SK-N-SH (cell line): ENCODE data around the gene AP4S1. TPM values are rescaled to one million over a fixed set of nuclear protein-coding genes. Genes with fewer than 3 reads are reported as not detected.

ENCODE experiments used
- CTCF ChIA-PET: fragments of 300-600, 350-600 bp; formaldehyde crosslinking; extraction: SDS; loops from one replicate; lab custom pipeline; 2021; lab: Yijun Ruan, JAX
- POLR2A ChIA-PET: fragments of 350-600 bp; sonication (Branson Sonifier 250); formaldehyde crosslinking; extraction: SDS; loops from one replicate; lab custom pipeline; 2020; ENCODE audit warnings: antibody characterized with exemption, inconsistent platforms; lab: Yijun Ruan, JAX
- DNase-seq: peaks from one replicate; pipeline ENCODE4 v3.0.0; 2012
- H2AFZ ChIP-seq: fragments of 200-600 bp; sonication (generic); 2 replicates; pipeline ENCODE4 v1.8.1; 2016; ENCODE audit warnings: antibody characterized with exemption, mild to moderate bottlenecking, low read depth
- H3F3A ChIP-seq: fragments of 200-600 bp; sonication (generic); replicated peaks from 2 replicates; pipeline ENCODE3; 2016; ENCODE audit warnings: antibody characterized with exemption, mild to moderate bottlenecking; ENCODE audit not compliant: insufficient read depth
- H3K27ac ChIP-seq, 2 experiments: fragments of 200-500 bp in 1 of 2; fragments of 200-600 bp in 1 of 2; sonication (Bioruptor generic) in 1 of 2; sonication (generic), shearing (Covaris generic) in 1 of 2; 2 replicates each; pipeline versions ENCODE4 v1.5.1 to v1.6.1; 2014 to 2016; ENCODE audit warnings: low read depth in 2 of 2, inconsistent platforms in 1 of 2, low read length in 1 of 2, mild to moderate bottlenecking in 1 of 2, mixed read lengths in 1 of 2
- H3K27me3 ChIP-seq: fragments of 200-600 bp; sonication (generic), shearing (Covaris generic); 2 replicates; pipeline ENCODE4 v1.6.1; 2016; ENCODE audit warnings: mixed run types; ENCODE audit not compliant: insufficient read depth
- H3K36me3 ChIP-seq, 2 experiments: fragments of 200-500 bp in 1 of 2; fragments of 200-600 bp in 1 of 2; sonication (Bioruptor generic) in 1 of 2; sonication (generic) in 1 of 2; replicated peaks in 1 of 2; 2 replicates each; pipeline versions ENCODE3 to v1.5.1; 2014 to 2016; ENCODE audit warnings: low read length in 1 of 2, mild to moderate bottlenecking in 1 of 2; ENCODE audit not compliant: insufficient read depth in 2 of 2, control insufficient read depth in 1 of 2
- H3K4me1 ChIP-seq, 2 experiments: fragments of 200-500 bp in 1 of 2; fragments of 200-600 bp in 1 of 2; sonication (Bioruptor generic) in 1 of 2; sonication (generic), shearing (Covaris generic) in 1 of 2; 2 replicates each; pipeline versions ENCODE4 v1.5.1 to v1.6.1; 2014 to 2016; ENCODE audit warnings: low read depth in 1 of 2, low read length in 1 of 2, mixed run types in 1 of 2; ENCODE audit not compliant: insufficient read depth in 2 of 2, control insufficient read depth in 1 of 2
- H3K4me2 ChIP-seq: fragments of 200-600 bp; sonication (generic), shearing (Covaris generic); 2 replicates; pipeline ENCODE4 v1.6.1; 2017; ENCODE audit warnings: mixed run types
- H3K4me3 ChIP-seq, 2 experiments: fragments of 200-500 bp in 1 of 2; fragments of 200-600 bp in 1 of 2; sonication (Bioruptor generic) in 1 of 2; sonication (generic), shearing (Covaris generic) in 1 of 2; 2 replicates each; pipeline versions ENCODE4 v1.5.1 to v1.8.1; 2014 to 2016; ENCODE audit warnings: low read depth in 2 of 2, inconsistent platforms in 1 of 2, low read length in 1 of 2, mild to moderate bottlenecking in 1 of 2, mixed read lengths in 1 of 2, moderate library complexity in 1 of 2
- H3K79me2 ChIP-seq: fragments of 200-600 bp; sonication (generic); 2 replicates; pipeline ENCODE4 v1.8.1; 2017; ENCODE audit warnings: mild to moderate bottlenecking; ENCODE audit not compliant: insufficient read depth
- H3K9ac ChIP-seq: fragments of 200-600 bp; sonication (generic); 2 replicates; pipeline ENCODE4 v1.6.1; 2017; ENCODE audit warnings: mixed run types
- H3K9me2 ChIP-seq: fragments of 200-600 bp; sonication (generic); 2 replicates; pipeline ENCODE4 v1.6.1; 2017; ENCODE audit warnings: mixed run types
- H3K9me3 ChIP-seq: fragments of 200-600 bp; sonication (generic); 2 replicates; pipeline ENCODE4 v1.6.1; 2017; ENCODE audit warnings: mixed run types, mild to moderate bottlenecking, moderate library complexity
- H4K20me1 ChIP-seq: fragments of 200-600 bp; sonication (generic); 2 replicates; pipeline ENCODE4 v1.6.1; 2017; ENCODE audit warnings: mild to moderate bottlenecking, mixed run types; ENCODE audit not compliant: insufficient read depth
- EP300 ChIP-seq, 2 experiments: IDR thresholded peaks; 2 replicates each; pipeline versions ENCODE4 v1.4.0 to v1.6.1; 2012; ENCODE audit warnings: borderline replicate concordance in 1 of 2, low read depth in 1 of 2, low read length in 1 of 2
- FOSL2 ChIP-seq: IDR thresholded peaks from 2 replicates; pipeline ENCODE4 v1.4.0; 2012; ENCODE audit warnings: low read depth, mild to moderate bottlenecking, moderate library complexity, borderline replicate concordance
- FOXM1 ChIP-seq: IDR thresholded peaks from 2 replicates; pipeline ENCODE4 v1.4.0; 2012; ENCODE audit warnings: low read depth, mild to moderate bottlenecking
- GABPA ChIP-seq: IDR thresholded peaks from 2 replicates; pipeline ENCODE4 v1.4.0; 2012; ENCODE audit warnings: low read depth, mild to moderate bottlenecking
- JUND ChIP-seq: IDR thresholded peaks from 2 replicates; pipeline ENCODE4 v1.4.0; 2012
- MEF2A ChIP-seq: IDR thresholded peaks from 2 replicates; pipeline ENCODE4 v1.4.0; 2012; ENCODE audit warnings: low read depth, borderline replicate concordance
- NFIC ChIP-seq: IDR thresholded peaks from 2 replicates; pipeline ENCODE4 v1.4.0; 2012; ENCODE audit warnings: borderline replicate concordance
- NRF1 ChIP-seq: IDR thresholded peaks from 2 replicates; pipeline ENCODE4 v1.6.1; 2012; ENCODE audit warnings: low read depth, mild to moderate bottlenecking, low read length
- RCOR1 ChIP-seq: fragments of 150-350 bp; IDR thresholded peaks from 2 replicates; pipeline ENCODE4 v1.6.1; 2017; ENCODE audit warnings: antibody characterized with exemption, low read length
- RXRA ChIP-seq: IDR thresholded peaks from 2 replicates; pipeline ENCODE4 v1.4.0; 2012; ENCODE audit warnings: low read depth, mild to moderate bottlenecking, borderline replicate concordance
- SMC3 ChIP-seq: IDR thresholded peaks from 2 replicates; pipeline ENCODE4 v1.6.1; 2012; ENCODE audit warnings: low read depth, low read length, improper control_type of control experiment
- TEAD4 ChIP-seq: IDR thresholded peaks from 2 replicates; pipeline ENCODE4 v1.4.0; 2012; ENCODE audit warnings: mild to moderate bottlenecking, borderline replicate concordance; ENCODE audit not compliant: insufficient read depth
- YY1 ChIP-seq: IDR thresholded peaks from 2 replicates; pipeline ENCODE4 v1.4.0; 2012; ENCODE audit warnings: low read depth, mild to moderate bottlenecking
- WGBS: methylation state at CpG from one replicate; pipeline ENCODE4 v1.1.6; 2017; ENCODE audit warnings: low lambda C conversion rate; 5-methylcytosine and 5-hydroxymethylcytosine counted together
- polyA plus RNA-seq, 3 experiments: library from polyadenylated mRNA; depleted of rRNA; stranded (reverse); fragments of >200 nt; gene quantifications; 2 replicates each; pipeline ENCODE4 v1.2.3, GENCODE V29; 2012
- TF ChIP-seq, protein P1 (sequence below): fragments of 200-600 bp; sonication (generic); IDR thresholded peaks from 2 replicates; pipeline ENCODE4 v1.6.1; 2017; ENCODE audit warnings: antibody characterized with exemption, mild to moderate bottlenecking, moderate library complexity
- TF ChIP-seq, protein P2 (sequence below): fragments of 150-350 bp; IDR thresholded peaks from 2 replicates; pipeline ENCODE4 v1.6.1; 2017; ENCODE audit warnings: antibody characterized with exemption, low read length, low read depth, borderline replicate concordance
- TF ChIP-seq, protein P3 (sequence below): IDR thresholded peaks from 2 replicates; pipeline ENCODE4 v1.4.0; 2012; ENCODE audit warnings: low read depth
- TF ChIP-seq, protein P4 (sequence below): IDR thresholded peaks from 2 replicates; pipeline ENCODE4 v1.4.0; 2012; ENCODE audit warnings: low read depth, borderline replicate concordance

The AP4S1 gene
- polyA plus RNA-seq, 1 of the 3 experiments (the other 2 are of a cell fraction) = 1.7 TPM

- ChIA-PET POLR2A (no interaction called here), CTCF (interaction anchor here (2.3 kb wide), 1 partner anchor 40 kb away, joined by 6 read pairs; no protein-coding TSS in a partner anchor)
- no peak overlapping the region for H3K4me2 ChIP-seq
- peaks cover 9 to 13% of the 10 kb centered on the region in 2 experiments; a peak in 2 of 4 replicates for H3K4me1 ChIP-seq
- H3K9me3 ChIP-seq = no peaks in the 10 kb centered on the region
- no peak overlapping the region for H2AFZ ChIP-seq
- no peak overlapping the region for H3K9ac ChIP-seq
- DNase-seq = no peak
- H3K9me2 ChIP-seq = no peaks in the 10 kb centered on the region
- H4K20me1 ChIP-seq = peaks cover 84% of the 10 kb centered on the region
- H3K27ac ChIP-seq = no peak overlapping the region
- H3K79me2 ChIP-seq = peaks cover 100% of the 10 kb centered on the region
- WGBS = 95% methylated on average over 8 of the region's 8 CpGs
- H3K4me3 ChIP-seq = no peak overlapping the region
- H3F3A ChIP-seq = no peaks in the 10 kb centered on the region
- no peak for TF ChIP-seq RXRA
- no peak for TF ChIP-seq EP300 (IDR thresholded peaks at IDR 0.05; ENCODE audit: borderline replicate concordance in 1 of 2, low read depth in 1 of 2, low read length in 1 of 2)
- no peak for TF ChIP-seq RCOR1
- TF ChIP-seq FOXM1 = no peak
- TF ChIP-seq, all 33 proteins: peak for 0
- H3K27me3 ChIP-seq = no peaks in the 10 kb centered on the region
- peaks cover 12 to 26% of the 10 kb centered on the region in 2 experiments for H3K36me3 ChIP-seq
These were observed 4.4 kb upstream of the AP4S1 start for GRCh38 chr14:31020834-31021575.

DNA sequence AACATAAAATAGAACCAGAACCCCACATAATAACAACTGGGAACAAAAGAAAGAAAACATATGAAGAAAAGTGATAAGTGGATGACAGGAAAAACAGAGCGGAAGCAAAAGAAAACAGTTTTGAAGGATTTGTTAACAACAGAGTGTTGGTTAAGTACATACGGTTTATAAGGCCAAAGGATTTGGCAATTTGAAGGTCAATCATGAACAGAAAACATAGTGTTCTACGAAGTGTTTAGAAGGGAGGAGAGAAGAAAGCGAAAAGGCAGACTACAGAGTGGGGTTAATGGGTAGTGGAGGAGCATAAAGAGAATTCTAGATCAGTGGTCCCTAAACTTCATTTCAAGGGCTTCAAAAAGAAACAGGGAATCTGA, 3.9 kb upstream of the AP4S1 start:
- no peaks in the 10 kb centered on the region for H3K9me3 ChIP-seq
- DNase-seq = no peak
- POLR2A ChIA-PET = no interaction called here
- H3K4me3 ChIP-seq = no peak overlapping the region
- no peaks in the 10 kb centered on the region for H3K9me2 ChIP-seq
- H3K27ac ChIP-seq = no peak overlapping the region
- CTCF ChIA-PET = no interaction called here
- no peak overlapping the region for H3K4me2 ChIP-seq
- H3K4me1 ChIP-seq = peaks cover 9 to 13% of the 10 kb centered on the region in 2 experiments; a peak in 2 of 4 replicates
- H3K9ac ChIP-seq = no peak overlapping the region
- peaks cover 79% of the 10 kb centered on the region for H4K20me1 ChIP-seq
- H2AFZ ChIP-seq = no peak overlapping the region
- WGBS = 98% methylated on average over 4 of the region's 4 CpGs
- H3K36me3 ChIP-seq = peaks cover 12 to 25% of the 10 kb centered on the region in 2 experiments
- TF ChIP-seq MEF2A (no peak), FOSL2 (no peak), NFIC (no peak), TEAD4 (no peak), GABPA (no peak), JUND (no peak), SMC3 (no peak), YY1 (no peak), NRF1 (no peak), FOXM1 (no peak)
- TF ChIP-seq, protein P1, sequence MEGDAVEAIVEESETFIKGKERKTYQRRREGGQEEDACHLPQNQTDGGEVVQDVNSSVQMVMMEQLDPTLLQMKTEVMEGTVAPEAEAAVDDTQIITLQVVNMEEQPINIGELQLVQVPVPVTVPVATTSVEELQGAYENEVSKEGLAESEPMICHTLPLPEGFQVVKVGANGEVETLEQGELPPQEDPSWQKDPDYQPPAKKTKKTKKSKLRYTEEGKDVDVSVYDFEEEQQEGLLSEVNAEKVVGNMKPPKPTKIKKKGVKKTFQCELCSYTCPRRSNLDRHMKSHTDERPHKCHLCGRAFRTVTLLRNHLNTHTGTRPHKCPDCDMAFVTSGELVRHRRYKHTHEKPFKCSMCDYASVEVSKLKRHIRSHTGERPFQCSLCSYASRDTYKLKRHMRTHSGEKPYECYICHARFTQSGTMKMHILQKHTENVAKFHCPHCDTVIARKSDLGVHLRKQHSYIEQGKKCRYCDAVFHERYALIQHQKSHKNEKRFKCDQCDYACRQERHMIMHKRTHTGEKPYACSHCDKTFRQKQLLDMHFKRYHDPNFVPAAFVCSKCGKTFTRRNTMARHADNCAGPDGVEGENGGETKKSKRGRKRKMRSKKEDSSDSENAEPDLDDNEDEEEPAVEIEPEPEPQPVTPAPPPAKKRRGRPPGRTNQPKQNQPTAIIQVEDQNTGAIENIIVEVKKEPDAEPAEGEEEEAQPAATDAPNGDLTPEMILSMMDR = no peak
- TF ChIP-seq, protein P2, sequence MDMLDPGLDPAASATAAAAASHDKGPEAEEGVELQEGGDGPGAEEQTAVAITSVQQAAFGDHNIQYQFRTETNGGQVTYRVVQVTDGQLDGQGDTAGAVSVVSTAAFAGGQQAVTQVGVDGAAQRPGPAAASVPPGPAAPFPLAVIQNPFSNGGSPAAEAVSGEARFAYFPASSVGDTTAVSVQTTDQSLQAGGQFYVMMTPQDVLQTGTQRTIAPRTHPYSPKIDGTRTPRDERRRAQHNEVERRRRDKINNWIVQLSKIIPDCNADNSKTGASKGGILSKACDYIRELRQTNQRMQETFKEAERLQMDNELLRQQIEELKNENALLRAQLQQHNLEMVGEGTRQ = no peak
- TF ChIP-seq, protein P3, sequence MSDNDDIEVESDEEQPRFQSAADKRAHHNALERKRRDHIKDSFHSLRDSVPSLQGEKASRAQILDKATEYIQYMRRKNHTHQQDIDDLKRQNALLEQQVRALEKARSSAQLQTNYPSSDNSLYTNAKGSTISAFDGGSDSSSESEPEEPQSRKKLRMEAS = no peak
- TF ChIP-seq, protein P4, sequence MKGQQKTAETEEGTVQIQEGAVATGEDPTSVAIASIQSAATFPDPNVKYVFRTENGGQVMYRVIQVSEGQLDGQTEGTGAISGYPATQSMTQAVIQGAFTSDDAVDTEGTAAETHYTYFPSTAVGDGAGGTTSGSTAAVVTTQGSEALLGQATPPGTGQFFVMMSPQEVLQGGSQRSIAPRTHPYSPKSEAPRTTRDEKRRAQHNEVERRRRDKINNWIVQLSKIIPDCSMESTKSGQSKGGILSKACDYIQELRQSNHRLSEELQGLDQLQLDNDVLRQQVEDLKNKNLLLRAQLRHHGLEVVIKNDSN = no peak
- no peaks in the 10 kb centered on the region for H3F3A ChIP-seq
- H3K27me3 ChIP-seq = no peaks in the 10 kb centered on the region
- H3K79me2 ChIP-seq = peaks cover 96% of the 10 kb centered on the region
